Glutamatergic neuron (in vitro differentiated cells): Measurements from ENCODE around the gene NRXN3. TPM values are rescaled to one million over a fixed set of nuclear protein-coding genes. Genes with fewer than 3 reads are reported as not detected.

Experiments used
- DNase-seq: peaks from one replicate; pipeline ENCODE4 v3.0.0; 2022
- H3K27ac Mint-ChIP-seq: one replicate; pipeline ENCODE4 v1.8.0; 2020; ENCODE audit warnings: mild to moderate bottlenecking, mixed read lengths, inconsistent platforms; ENCODE audit not compliant: unreplicated experiment
- H3K27me3 Mint-ChIP-seq: one replicate; pipeline ENCODE4 v1.8.0; 2020; ENCODE audit warnings: mild to moderate bottlenecking, moderate library complexity, mixed read lengths, inconsistent platforms; ENCODE audit not compliant: unreplicated experiment
- H3K36me3 Mint-ChIP-seq: one replicate; pipeline ENCODE4 v1.8.0; 2020; ENCODE audit warnings: mild to moderate bottlenecking, mixed read lengths, inconsistent platforms; ENCODE audit not compliant: unreplicated experiment
- H3K4me1 Mint-ChIP-seq: one replicate; pipeline ENCODE4 v1.8.0; 2020; ENCODE audit warnings: mild to moderate bottlenecking, low read depth, mixed read lengths, inconsistent platforms; ENCODE audit not compliant: unreplicated experiment
- H3K4me3 Mint-ChIP-seq: one replicate; pipeline ENCODE4 v1.8.0; 2020; ENCODE audit warnings: mild to moderate bottlenecking, mixed read lengths, inconsistent platforms; ENCODE audit not compliant: unreplicated experiment
- H3K9me3 Mint-ChIP-seq: one replicate; pipeline ENCODE4 v1.8.0; 2020; ENCODE audit warnings: mild to moderate bottlenecking, moderate library complexity, mixed read lengths, inconsistent platforms; ENCODE audit not compliant: unreplicated experiment
- CTCF ChIP-seq: fragments of 200-600 bp; sonication (generic); IDR thresholded peaks from one replicate; pipeline ENCODE4 v1.5.0; 2021; ENCODE audit not compliant: partially characterized antibody, unreplicated experiment
- total RNA-seq: library from RNA; stranded (reverse); fragmentation: NEBNext Ultra II Directional; extraction: Animal tissue kit (Norgen Biotek cat#: 25700); gene quantifications from one replicate; pipeline ENCODE4 v1.2.1, GENCODE V29; 2021; ENCODE audit not compliant: unreplicated experiment

The NRXN3 gene
- total RNA-seq, 1 donor from 2014 or later: 1.2 TPM

- no peak overlapping the region for H3K27ac Mint-ChIP-seq
- TF ChIP-seq CTCF: no peak
- H3K9me3 Mint-ChIP-seq: peaks cover 7% of the 10 kb centered on the region
- no peak overlapping the region for H3K4me3 Mint-ChIP-seq
- peaks cover 7% of the 10 kb centered on the region for H3K27me3 Mint-ChIP-seq
- peaks cover 14% of the 10 kb centered on the region for H3K4me1 Mint-ChIP-seq
- no peaks in the 10 kb centered on the region for H3K36me3 Mint-ChIP-seq
- no peak for DNase-seq
Observed at GRCh38 chr14:79253576-79253975, 1083.4 kb downstream of the NRXN3 start.

GRCh38 chr14:79254069-79254775, 1084.0 kb downstream of the NRXN3 start:
- peaks cover 7% of the 10 kb centered on the region for H3K27me3 Mint-ChIP-seq
- TF ChIP-seq CTCF: no peak
- H3K27ac Mint-ChIP-seq: no peak overlapping the region
- H3K4me3 Mint-ChIP-seq: no peak overlapping the region
- DNase-seq: no peak
- H3K36me3 Mint-ChIP-seq: no peaks in the 10 kb centered on the region
- peaks cover 14% of the 10 kb centered on the region for H3K4me1 Mint-ChIP-seq
- H3K9me3 Mint-ChIP-seq: peaks cover 7% of the 10 kb centered on the region

GRCh38 chr14:79256380-79256779, 1086.2 kb downstream of the NRXN3 start:
- no peaks in the 10 kb centered on the region for H3K36me3 Mint-ChIP-seq
- TF ChIP-seq CTCF: no peak

GRCh38 chr14:79260406-79260805, 1090.2 kb downstream of the NRXN3 start:
- peaks cover 12% of the 10 kb centered on the region for H3K4me1 Mint-ChIP-seq
- TF ChIP-seq CTCF: no peak
- H3K27ac Mint-ChIP-seq: no peak overlapping the region
- no peak overlapping the region for H3K4me3 Mint-ChIP-seq
- peaks cover 7% of the 10 kb centered on the region for H3K27me3 Mint-ChIP-seq
- no peaks in the 10 kb centered on the region for H3K36me3 Mint-ChIP-seq
- DNase-seq: no peak
- peaks cover 4% of the 10 kb centered on the region for H3K9me3 Mint-ChIP-seq

More at GRCh38 chr14:79256380-79256779, 1086.2 kb downstream of the NRXN3 start:
- Mint-ChIP-seq H3K4me3 (no peak overlapping the region), H3K4me1 (peaks cover 12% of the 10 kb centered on the region), H3K9me3 (peaks cover 4% of the 10 kb centered on the region), H3K27ac (peak overlapping the region; percentile 29), H3K27me3 (peaks cover 7% of the 10 kb centered on the region)
- DNase-seq: no peak

GRCh38 chr14:79265366-79265946, 1095.3 kb downstream of the NRXN3 start:
- H3K9me3 Mint-ChIP-seq: no peaks in the 10 kb centered on the region
- H3K4me3 Mint-ChIP-seq: no peak overlapping the region
- no peak for DNase-seq
- H3K36me3 Mint-ChIP-seq: no peaks in the 10 kb centered on the region
- H3K4me1 Mint-ChIP-seq: no peaks in the 10 kb centered on the region
- TF ChIP-seq CTCF: no peak
- H3K27ac Mint-ChIP-seq: no peak overlapping the region
- H3K27me3 Mint-ChIP-seq: no peaks in the 10 kb centered on the region
